LNCAP (cell line): Measurements from ENCODE around the gene GSS.

ENCODE experiments used
- CTCF ChIP-seq: fragments of 450-650 bp; IDR thresholded peaks from 2 replicates; pipeline ENCODE4 v1.5.1; 2017; ENCODE audit warnings: mild to moderate bottlenecking

GSS gene

GRCh38 chr20:34883809-34884208 lies 71.8 kb downstream of the GSS start:
- TF ChIP-seq CTCF = no peak

GRCh38 chr20:34883087-34883688 lies 72.4 kb downstream of the GSS start:
- no peak for TF ChIP-seq CTCF

GRCh38 chr20:34881689-34882088 lies 73.9 kb downstream of the GSS start:
- TF ChIP-seq CTCF = no peak

DNA sequence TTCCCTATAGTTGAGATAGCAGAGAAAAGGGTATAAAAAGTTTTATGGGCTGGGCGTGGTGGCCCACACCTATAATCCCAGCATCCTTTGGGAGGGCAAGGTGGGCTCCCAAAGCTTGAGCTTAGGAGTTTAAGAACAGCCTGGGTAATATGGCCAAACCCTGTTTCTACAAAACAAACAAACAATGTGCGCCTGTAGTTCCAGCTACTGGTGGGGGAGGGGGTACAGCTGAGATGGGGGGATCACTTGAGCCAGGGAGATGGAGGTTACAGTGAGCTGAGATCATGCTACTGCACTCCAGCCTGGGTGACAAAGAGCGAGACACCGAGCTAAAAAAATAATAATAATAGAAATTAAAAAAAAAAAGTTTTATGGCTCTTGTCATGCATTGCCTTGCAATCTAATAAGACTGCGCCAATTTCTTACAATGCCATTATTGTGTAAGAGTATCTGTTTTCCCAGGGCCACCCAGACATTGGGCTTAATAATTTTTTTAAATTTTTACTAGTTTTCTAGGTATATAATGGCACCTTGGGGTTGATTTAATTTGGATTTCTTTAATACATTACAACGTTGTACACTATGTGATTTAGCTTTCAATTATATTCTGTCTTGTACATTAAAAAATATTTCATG lies 75.3 kb downstream of the GSS start:
- TF ChIP-seq CTCF = no peak
